HG02678 (cell line): ENCODE results near the gene IFI27.
"Not testable (repeated sequence)": the region's sequence is repeated elsewhere in the genome, so short reads cannot be mapped to it uniquely, and the experiment has no call there.

ENCODE experiments used
- ATAC-seq: cut with Tn5 transposase; IDR thresholded peaks from one replicate; pipeline ENCODE4 v1.9.1; 2021; ENCODE audit warnings: mild to moderate bottlenecking, moderate library complexity; ENCODE audit not compliant: unreplicated experiment

Gene IFI27

DNA sequence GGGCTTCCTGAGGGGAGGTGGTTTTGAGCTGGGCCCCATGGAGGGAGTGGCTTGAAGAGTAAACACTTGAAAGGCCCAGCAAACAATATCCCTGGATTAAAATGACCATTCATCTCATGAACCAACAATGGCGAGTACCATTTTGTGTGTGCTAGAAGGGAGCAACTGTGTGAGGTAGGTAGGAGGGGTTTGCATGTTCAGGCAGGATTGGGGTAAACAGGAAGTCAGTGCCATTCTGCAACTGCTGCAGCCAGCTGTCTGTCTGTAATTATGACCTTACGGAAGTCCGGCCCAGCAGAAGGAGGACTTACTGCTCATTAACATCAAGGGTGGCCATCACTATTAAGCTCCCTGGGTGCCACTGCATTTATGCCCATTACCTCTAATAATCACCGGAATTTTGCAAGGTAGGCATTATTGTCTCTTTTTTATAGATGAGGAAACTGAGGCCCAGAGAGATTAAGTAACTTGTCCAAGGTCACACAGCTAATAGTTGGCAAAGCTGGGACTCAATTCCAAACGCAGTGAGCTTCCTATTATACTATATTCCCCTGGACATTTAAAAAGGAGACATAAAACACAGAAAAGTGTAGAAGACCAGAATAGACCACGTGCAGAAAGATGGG is 35.5 kb downstream of the IFI27 start:
- no peak for ATAC-seq

DNA sequence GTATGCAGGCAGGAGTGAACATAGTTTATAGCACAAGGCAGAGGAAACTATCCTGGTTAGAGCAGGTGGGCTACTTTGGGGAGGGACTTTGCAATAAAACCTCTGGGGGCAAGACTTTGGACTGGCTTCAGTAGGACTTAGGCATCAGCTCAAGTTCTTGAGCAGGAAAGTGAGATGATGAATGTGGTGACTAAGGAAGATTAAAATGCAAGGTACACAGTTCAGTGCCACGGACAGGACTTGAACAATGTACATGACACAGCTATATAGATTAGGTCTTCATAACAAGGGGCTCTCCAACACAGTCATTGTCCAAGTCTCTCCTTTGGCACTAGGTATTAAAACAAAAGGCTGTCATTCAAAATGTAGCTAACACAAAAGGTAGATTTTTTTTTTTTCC is 42.1 kb downstream of the IFI27 start:
- ATAC-seq = no peak

DNA sequence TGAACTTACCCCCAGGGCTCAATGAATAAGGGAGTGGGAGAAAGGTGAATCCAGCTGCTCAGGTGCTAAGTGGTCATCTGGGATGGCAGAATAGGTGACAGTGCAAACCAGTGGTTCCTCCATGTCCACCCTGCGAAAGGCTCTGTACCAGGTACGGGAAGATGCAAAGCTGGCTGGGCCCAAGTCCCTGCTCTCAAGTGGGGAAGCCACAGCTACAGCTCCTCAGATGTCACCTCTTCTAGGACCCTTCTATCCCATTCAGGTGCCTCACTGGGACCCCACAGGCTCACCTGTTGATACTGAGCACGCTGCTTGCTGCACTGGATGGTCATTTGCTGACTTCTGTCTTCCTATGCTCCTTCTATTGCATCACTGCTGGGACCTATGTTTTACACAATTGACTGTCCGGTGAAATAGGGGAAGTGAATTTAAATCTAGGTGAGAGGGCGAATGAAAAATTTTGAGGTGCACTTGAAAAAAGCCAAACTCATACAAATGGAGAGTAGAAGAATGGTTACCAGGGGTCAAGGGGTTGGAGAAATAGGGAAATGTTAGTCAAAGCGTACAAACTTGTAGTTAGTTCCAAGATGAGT is 43.3 kb downstream of the IFI27 start:
- ATAC-seq = no peak

DNA sequence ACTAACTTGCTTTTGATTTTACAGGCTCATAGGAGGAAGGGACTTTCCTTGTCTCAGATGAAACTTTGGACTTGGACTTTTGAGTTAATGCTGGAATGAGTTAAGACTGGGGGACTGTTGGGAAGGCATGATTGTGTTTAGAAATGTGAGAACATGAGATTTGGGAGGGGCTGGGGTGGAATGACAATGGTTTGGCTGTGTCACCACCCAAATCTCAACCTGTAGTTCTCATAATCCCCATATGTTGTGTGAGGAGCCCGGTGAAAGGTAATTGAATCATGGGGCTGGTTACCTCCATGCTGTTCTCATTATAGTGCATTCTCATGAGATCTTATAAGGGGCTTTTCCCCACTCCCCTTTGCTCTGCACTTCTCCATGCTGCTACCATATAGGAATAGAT is 45.6 kb downstream of the IFI27 start:
- ATAC-seq = not testable (repeated sequence)

DNA sequence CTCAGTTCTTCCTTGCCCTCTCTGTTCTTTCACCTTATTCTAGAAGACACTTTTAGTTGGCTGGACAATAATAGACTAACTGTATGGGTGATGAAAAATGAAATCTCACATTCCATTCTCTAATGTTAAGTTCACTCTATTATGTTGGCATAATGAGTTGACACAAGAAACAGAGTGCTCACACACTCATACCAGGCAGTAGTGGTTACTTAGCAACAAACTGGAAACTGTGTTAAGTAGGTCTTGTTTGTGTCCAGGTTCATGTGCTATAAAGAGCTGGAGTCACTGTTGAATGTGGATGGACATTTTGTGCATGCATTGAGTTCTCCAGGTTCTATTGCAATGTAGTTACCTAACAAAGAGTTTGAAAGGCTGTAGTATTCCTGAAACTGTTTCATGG is 46.7 kb downstream of the IFI27 start:
- ATAC-seq = no peak

DNA sequence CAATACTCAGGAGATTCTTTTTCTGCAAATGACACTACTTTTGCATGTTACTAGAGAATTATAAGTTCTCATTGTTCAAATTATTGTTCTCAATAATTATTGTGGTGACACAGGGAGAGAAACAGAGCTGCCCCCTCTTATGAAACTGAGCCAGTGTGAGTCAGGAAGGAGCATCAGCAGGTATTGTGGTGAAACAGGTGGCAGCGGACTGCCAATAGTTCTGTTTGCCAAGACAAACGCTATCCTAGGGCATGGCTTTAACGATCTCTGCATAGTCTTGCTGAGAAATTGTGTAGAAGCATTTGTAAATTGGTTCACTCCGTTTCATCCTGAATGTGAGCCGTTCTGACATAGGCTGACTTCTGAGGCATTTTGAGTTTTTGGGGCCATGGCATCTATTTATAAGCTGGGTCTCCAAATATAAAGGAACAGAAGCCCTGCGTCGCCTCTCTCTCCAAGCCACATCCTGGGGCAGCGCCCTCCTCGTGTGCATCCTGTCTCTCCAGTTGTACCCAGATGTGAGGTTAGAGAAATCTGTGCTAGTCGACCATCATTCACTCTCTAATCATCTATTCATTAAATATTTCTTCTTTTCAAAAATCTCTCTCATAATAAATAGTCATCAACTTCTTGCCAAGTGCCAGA is 47.8 kb downstream of the IFI27 start:
- ATAC-seq = no peak

DNA sequence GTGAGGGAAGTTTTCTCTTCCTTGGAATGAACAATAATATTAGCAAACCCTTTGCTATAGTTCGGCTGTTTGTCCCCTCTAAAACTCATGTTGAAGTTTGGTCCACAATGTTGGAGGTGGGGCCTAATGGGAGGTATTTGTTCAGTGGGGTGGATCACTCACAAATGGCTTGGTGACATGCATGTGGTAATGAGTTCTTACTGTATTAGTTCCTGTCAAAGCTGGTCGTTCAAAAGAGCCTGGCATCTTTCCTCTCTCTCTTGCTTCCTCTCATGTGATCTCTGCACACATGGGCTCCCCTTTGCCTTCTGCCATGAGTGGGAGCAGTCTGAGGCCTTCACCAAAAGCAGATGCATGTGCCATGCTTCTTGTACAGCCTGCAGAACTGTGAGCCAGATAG is 50.5 kb downstream of the IFI27 start:
- no peak for ATAC-seq

DNA sequence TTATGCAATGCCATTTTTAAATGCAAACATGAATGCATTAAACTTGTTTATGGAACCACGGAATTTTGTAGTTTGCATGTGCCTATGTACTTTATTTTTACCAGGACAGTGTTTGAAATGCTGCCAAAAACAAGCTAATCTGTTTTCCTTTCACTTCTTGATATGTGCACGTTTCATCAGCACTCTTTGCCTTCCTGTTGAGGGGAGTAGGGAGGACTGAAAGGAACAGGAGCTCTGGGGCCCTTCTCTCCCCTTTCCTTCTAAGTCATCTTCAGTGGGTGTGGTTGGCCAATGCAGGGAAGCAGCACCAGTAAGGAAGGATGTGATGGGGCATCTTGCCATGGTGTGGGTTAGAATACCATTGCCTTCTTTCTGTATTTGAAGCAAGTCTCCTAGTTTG is 51.4 kb downstream of the IFI27 start:
- no peak for ATAC-seq

DNA sequence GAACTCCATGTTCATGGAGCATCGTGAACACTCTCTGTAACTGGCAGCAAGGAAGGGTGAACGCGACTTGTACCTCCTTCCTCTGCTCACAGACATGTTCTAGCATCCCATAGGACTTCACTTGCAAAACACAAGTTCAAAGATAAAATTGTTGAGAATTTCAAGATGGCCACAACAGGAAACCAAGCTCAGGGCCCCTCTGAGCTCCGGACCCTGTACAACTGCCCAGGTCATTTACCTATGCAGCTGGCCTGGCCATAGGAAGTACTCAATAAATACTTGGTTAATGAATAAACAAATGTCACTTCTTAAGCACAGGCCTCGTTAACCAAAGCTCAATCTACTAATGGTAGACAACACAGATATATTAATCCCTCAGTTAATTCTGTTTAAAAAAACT is 51.9 kb downstream of the IFI27 start:
- ATAC-seq = no peak

DNA sequence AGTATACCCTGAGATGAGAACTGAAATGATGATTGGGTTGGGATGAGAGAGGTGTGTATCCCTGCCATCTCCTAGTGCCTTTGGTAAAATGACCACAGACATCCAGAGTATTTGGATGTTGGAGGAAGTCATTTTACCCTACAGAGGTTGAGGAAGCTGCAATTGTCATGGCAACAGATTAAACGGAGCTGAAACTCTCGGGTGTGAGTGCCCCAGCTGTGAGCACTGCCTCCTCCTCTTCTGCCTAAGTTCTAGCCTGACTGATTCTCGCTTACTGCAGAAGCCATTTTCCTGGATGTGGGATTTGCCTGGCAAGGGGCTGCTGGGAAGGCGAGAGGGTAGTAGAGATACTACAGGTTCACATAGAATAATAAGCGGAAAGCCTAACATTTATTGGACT is 53.3 kb downstream of the IFI27 start:
- no peak for ATAC-seq

DNA sequence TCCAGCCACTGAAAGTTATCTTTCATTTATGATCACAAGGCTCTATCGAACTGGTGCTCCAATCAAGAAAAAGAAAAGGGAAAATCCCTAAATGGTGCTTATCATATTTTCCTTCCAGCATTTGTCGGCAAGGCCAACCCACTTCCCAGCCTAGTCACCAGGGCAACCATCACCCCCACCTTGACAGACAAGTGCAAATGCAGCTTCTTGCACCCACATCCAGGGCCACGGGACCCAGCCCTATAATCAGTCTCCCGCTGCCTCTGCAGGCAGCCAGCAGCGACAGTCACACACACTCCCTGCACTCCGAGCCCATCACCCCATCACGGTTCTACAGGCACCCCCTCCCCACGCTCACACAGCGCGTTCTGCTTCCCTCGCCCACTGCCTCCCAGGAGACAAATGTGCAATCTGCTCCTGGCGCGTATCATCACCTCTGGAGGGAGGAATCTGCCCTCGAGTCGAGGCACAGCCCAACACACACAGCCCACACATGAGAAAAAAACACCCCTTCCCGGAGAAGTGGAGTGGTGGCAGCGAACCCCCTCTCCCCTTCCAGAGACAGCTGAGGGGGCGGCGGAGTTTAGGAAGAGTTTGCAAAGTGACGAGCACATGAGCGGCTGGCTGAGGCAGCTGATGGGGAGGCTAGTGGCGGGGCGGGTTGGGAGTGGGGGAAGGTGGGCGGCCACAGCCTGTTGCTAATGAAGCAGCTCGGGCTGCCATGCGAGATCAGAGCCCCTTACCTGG is 54.3 kb downstream of the IFI27 start:
- no peak for ATAC-seq

DNA sequence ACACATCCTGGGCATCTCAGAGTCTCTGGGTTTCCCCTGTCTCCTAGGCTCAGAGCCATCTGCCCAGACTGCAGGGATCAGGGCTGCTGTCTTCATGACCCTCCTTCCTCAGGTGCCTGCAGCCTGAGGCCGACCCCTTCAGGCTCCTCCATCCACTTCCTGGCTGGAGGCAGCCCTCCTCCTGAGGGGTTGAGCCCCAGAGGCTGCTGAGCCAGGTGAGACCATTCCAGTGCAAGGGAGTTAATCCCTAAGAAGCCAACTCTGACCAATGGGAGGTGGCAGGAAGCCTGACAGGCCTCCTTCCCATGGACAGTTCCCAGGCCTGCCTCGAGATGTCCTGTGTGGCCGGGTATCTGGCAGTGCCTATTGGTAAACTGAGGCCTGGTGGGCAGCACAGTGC is 55.2 kb downstream of the IFI27 start:
- no peak for ATAC-seq
